T-helper 9 cell (primary cell): Measurements from ENCODE around the gene GOLGA5.
"Not testable (repeated sequence)": the region's sequence is repeated elsewhere in the genome, so short reads cannot be mapped to it uniquely, and the experiment has no call there.

Experiments used
- DNase-seq: peaks from one replicate; pipeline ENCODE4 v3.0.0-alpha.2; 2020

GOLGA5 gene

GRCh38 chr14:92778868-92779565 lies 15.1 kb upstream of the GOLGA5 start:
- DNase-seq = not testable (repeated sequence)

GRCh38 chr14:92780444-92781232 lies 13.5 kb upstream of the GOLGA5 start:
- DNase-seq = no peak

- no peak for DNase-seq
These were observed 12.8 kb upstream of the GOLGA5 start for GRCh38 chr14:92781350-92781749.

DNA sequence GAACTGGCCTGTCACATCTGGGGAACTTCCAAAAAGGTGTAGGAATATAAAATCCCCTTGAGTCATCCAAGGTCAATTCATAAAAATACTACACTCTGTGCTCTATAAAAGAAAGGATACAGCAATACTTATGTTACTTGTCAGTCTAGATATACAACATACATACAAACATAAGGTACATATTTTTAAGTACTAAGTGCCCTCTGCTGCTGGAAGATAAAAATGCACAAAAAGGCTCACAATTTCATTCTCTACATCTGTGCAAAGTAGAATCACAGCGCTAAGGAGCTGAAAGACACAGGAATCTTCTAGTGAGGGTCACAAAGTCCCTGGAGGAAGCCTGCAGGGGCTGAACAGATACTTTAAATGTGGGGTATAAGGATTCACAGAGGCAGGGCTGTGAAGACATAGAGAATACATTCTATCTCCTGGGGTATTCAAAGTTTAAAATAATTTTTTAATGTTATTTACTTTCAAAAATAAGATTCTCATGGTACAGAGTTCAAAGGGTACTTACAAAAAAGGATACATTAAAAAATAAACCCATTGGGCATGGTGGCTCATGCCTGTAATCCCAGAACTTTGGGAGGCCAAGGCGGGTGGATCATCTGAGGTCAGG lies 10.2 kb upstream of the GOLGA5 start:
- DNase-seq = no peak

DNA sequence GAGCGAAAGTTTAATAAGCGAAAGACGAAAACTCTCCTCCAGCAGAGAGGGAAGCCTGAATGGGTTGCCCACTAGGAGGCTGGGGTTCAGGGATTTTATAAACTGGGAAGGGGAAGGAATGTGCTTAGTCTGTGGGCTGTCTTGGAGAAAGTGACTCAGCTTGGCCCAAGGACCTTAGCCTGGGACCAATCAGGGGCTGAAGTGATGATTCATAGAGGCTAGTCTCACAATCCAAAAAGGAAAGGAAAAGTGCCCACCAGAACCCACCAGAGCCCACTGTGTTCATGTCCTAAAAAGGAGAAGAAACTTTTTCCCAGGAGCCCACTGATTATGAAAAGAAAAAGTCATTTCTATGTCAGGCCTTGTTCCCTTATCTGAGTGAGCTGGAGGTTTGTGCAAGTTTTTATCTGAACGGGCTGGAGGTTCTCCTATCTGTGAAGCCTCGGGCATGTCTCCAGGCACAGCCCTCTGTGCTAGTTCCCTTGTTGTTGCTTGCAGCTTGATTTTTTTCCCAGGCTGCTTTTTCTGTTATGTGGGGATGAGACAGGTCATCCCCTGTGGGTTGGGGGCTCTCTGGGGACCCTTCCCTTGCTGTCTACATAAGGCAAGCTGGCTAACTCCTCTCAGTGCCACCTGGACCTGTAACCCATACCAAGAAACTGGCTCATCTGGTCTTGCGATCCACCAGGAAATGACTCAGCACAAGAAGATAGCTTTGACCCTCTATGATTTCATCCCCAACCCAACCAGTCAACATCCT lies 8.3 kb upstream of the GOLGA5 start:
- no peak for DNase-seq

- DNase-seq = no peak
These were observed 7.7 kb upstream of the GOLGA5 start for GRCh38 chr14:92786427-92786756.

DNA sequence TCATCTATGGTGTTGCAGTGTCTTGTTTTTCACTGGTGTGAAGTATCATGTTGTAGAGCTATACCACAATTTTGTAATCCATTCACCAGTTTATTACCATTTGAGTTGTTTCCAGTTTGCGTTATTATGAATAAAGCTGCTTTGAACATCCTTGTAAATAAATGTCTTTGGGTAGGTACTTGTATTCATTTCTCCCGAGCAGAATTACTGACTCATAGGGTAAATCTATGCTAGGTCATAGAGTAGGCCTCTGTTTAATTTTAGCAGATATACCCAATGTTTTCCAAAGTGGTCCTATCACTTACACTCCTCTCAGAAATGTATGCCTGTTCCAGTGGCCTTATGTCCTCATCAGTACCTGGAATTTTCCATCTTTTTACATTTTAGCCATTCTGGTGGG lies 6.6 kb upstream of the GOLGA5 start:
- no peak for DNase-seq

- DNase-seq = no peak
These were observed 4.5 kb upstream of the GOLGA5 start for GRCh38 chr14:92789457-92790089.

DNA sequence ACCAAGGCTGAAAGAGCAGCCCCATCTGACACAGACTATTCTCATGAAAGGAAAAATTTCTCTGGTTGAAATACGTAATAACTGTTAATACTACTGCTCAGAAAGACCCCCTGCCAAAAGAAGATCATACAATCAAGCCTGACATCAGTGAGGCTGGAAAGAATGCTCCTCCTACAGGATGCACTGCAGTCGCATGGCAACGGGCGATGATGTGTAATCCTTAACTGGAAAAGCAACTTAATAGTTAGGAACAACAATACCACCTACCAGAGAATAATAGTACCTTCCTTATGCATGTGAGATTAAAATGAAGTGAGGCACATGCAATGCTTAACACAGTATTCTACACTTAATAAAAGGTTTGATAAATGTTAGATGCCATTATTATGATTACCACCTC lies 1.2 kb upstream of the GOLGA5 start:
- DNase-seq = no peak

GRCh38 chr14:92794547-92794941 lies 439 bp downstream of the GOLGA5 start:
- DNase-seq = peak; percentile 5

GRCh38 chr14:92794961-92795360 lies 856 bp downstream of the GOLGA5 start:
- no peak for DNase-seq

DNA sequence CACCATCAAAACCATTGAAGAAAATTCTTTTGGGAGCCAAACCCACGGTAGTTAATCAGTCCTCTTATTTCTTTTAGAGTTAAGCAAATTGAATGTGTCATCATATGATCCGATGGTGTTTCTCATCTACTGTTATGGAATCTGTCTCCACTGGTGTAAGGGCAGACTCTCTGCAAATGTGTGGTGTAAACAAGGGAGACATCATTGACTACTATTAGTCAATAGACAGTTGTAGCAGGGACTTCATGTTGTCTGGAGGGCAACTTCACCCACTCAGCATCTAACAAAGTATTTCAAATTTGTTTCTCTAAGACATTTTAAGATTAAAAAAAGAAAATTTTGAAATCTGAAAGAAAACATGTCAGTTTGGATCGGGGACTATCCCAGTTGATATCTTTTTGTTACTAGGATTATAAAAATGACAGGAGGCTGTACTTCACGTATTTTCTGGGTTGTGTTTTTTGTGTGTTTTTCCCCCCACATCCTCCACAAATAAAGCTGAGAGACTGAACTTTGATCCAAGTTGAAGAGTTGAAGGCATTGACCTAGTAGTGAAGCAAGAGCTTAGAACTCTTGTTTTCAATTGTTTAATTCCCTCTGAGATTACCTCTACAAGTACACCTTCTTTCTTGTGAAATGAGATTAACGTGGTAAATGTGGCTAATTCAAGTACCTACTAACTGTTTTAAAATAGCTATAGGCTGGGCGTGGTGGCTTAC lies 4.0 kb downstream of the GOLGA5 start:
- no peak for DNase-seq

- no peak for DNase-seq
These were observed 4.7 kb downstream of the GOLGA5 start for GRCh38 chr14:92798811-92799210.

GRCh38 chr14:92800012-92800411 lies 5.9 kb downstream of the GOLGA5 start:
- DNase-seq = no peak

DNA sequence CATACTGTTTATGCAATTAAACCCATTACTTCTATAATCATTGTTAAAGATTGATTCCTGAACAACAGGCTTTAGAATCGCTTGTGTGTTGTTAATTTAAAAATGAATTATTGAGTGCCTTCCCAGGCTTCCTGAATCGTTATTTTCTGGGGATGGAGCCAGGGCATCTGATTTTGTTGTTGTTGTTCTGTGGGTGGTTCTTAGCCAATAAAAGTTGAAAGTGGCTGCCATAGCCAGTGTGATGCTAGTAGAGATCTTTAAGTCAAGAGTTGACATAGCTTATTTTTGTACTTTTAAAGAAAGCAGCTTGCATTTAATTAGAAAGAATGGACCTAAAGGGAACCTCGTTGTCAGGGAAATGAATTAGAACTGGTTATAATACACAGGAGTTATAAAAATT lies 6.4 kb downstream of the GOLGA5 start:
- DNase-seq = no peak

DNA sequence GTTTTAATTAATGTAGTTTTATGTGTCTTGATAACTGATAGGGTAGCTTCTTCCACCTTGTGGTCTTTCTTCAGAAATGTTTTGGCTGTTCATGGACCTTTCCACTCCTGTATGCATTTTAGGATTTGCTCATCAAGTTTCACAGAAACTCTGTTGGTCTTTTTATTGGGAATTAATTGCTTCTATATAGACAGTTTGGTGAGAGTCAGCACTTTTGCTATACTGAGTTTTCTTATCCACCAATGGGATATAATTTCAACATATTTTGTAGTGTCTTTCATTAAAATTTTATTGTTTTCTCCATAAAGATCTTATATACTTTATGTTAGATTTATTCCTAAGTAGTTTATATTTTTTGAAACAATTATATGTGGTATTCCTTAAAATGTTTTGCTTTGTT lies 7.8 kb downstream of the GOLGA5 start:
- DNase-seq = no peak

DNA sequence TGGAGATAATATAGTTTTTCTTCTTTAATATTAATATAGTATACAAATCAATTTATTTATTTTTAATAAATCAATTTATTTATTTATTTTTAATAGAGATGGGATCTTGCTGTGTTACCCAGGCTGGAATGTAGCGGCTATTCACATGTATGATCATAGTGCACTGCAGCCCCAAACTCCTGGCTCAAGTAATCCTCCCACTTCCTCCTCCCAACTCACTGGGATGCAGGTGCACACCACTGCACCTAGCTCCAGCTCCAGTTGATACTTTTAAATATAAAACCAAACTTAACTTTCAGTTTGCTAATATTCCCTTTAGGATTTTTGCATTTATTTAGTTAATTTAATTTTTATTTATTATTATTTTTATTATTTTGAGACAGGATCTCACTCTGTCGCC lies 8.6 kb downstream of the GOLGA5 start:
- no peak for DNase-seq

DNA sequence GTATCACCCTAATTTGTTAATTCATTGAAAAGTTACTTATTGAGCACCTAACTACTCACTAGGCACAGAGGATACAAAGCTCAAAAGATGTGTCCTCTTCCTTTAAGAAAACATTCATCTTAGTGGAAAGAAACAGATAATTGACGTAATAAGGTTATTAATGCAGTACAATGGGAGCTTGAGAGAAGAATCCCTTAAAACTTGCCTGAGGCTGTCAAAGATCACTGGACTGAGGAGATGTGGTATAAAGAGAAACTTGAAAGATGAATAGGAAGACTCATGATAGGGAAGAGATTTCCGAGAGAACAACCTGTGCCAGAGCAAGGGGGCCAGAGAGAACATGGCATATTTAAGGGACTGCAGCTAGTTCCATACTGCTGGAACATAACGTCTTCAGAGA lies 19.1 kb downstream of the GOLGA5 start:
- DNase-seq = no peak

DNA sequence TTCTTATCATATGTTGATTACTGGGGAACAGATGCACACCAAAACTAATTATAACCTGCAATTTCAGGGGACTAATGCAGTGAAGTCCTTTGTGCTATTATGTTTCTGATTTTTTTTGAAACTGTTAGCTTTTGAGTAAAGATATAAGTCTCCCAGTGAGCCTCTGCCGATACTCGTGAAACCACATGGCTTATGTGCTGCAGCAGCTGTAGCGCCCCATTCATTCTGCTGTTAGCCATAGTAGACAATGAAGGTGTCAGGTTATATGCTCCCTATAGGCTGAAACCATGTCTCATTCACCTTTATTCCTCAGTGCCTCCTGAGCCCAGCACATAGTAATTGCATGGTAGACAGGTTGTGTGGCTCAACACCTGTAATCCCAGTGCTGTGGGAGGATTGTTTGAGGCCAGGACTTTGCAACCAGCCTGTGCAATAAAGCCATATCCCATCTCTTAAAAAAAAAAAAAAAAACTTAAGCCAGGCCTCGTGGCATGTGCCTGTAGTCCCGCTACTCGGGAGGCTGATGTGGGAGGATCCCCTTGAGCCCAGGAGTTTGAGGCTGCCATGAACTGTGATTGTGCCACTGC lies 25.0 kb downstream of the GOLGA5 start:
- no peak for DNase-seq

DNA sequence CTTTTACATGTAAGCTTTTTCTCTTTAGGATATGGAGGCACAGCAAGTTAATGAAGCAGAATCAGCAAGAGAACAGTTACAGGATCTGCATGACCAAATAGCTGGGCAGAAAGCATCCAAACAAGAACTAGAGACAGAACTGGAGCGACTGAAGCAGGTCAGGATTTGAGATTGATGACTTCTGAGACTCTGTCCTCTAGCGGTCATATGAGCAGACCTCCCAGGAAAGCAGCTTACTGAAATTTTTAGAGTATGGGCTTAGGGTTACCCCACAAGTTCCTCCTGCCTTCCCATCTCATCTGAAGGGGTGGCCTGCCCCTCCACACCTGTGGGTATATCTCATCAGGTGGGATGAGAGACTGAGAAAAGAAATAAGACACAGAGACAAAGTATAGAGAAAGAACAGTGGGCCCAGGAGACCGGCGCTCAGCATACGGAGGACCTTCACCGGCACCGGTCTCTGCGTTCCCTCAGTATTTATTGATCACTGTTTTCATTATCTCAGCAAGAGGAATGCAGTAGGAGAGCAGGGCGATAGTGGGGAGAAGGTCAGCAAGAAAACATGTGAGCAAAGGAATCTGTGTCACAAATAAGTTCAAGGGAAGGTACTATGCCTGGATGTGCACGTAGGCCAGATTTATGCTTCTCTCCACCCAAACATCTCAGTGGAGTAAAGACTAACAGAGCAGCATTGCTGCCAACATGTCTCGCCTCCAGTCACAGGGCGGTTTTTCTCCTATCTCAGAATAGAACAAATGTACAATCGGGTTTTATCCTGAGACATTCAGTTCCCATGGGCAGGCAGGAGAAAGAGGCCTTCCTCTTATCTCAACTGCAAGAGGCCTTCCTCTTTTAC lies 25.8 kb downstream of the GOLGA5 start:
- DNase-seq = not testable (repeated sequence)

DNA sequence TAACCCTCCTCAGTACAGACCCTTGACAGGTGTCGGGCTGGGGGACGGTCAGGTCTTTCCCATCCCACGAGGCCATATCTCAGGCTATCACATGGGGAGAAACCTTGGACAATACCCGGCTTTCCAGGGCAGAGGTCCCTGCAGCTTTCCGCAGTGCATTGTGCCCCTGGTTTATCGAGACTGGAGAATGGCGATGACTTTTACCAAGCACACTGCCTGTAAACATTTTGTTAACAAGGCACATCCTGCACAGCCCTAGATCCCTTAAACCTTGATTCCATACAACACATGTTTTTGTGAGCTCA lies 26.4 kb downstream of the GOLGA5 start:
- not testable (repeated sequence) for DNase-seq
